Activated effector memory CD4-positive, alpha-beta T cell treated with Interleukin-2 at 50 U/mL for 16 hours (primary cell): ENCODE measurements around the gene RPL26.
"Not testable (repeated sequence)": the region's sequence is repeated elsewhere in the genome, so short reads cannot be mapped to it uniquely, and the experiment has no call there.

Experiments
- DNase-seq: peaks from one replicate; pipeline ENCODE4 v3.0.0-alpha.2; 2020

RPL26 gene

GRCh38 chr17:8362651-8363332 lies 20.2 kb downstream of the RPL26 start:
- DNase-seq = no peak

DNA sequence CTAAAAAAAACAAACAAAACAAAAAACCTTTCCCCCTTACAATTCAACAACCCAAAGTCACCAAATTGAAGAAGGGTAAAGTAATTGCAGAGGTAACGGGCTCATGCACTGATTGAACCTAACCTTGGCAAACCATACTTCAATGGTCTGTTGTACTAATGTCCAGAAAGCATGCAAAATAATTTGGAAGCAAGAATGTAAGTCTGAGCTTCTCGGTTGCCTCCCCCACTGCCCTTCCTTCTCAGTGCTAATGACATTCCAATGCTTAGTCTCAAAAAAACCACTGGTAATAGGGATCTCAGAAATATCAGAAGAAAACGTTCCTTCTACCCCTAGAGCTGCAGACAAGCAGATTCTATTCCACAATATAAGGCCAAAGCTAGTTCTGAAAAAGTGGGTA lies 22.2 kb downstream of the RPL26 start:
- DNase-seq = no peak

GRCh38 chr17:8360260-8360659 lies 22.7 kb downstream of the RPL26 start:
- no peak for DNase-seq

- no peak for DNase-seq
Measured at GRCh38 chr17:8359769-8360168, 23.2 kb downstream of the RPL26 start.

DNA sequence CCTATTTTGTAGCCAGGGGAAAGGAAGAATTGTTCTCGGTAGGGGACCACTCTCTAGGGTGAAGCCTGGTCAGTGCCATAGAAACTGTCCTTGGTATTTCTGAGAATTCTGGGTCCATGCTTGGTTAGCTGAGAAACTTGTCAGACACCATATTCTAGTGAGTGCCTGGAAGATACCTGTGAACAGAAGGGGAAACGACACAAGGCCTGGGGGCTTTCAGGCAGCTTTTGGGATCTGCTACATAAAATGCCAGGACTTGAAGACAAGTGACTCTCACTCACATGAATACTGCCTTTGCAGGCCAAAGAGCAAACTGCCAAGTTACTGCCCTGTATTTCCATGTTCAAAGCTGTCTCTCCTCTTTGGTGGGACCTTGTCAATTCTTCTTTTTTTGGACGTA lies 25.1 kb downstream of the RPL26 start:
- DNase-seq = no peak

GRCh38 chr17:8354236-8354635 lies 28.8 kb downstream of the RPL26 start:
- no peak for DNase-seq

DNA sequence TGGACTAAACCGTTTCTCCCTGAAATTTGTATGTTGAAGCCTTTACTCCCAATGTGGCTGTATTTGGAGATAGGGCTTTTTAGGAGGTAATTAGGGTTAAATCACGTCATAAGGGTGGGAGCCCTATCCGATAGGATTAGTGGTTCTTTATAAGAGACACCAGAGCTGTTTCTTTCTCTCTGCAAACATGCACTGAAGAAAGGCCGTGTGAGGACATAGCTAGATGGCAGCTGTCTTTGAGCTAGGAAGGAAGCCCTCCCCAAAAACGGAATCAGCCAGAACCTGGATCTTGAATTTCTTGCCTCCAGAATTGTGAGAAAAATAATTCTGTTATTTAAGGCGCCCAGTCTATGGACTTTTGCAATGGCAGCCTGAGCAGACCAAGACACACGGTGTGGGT lies 29.3 kb downstream of the RPL26 start:
- no peak for DNase-seq

- no peak for DNase-seq
Measured at GRCh38 chr17:8350339-8350738, 32.7 kb downstream of the RPL26 start.

DNA sequence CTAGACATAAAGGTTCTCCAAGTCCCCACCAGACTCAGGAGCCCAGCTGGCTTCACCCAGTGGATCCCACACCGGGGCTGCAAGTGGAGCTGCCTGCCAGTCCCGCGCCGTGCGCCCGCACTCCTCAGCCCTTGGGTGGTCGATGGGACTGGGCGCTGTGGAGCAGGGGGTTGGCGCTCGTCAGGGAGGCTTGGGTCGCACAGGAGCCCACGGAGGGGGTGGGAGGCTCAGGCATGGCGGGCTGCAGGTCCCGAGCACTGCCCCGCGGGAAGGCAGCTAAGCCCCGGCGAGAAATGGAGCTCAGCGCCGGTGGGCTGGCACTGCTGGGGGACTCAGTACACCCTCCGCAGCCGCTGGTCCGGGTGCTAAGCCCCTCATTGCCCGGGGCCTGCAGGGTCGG lies 36.0 kb downstream of the RPL26 start:
- DNase-seq = not testable (repeated sequence)

DNA sequence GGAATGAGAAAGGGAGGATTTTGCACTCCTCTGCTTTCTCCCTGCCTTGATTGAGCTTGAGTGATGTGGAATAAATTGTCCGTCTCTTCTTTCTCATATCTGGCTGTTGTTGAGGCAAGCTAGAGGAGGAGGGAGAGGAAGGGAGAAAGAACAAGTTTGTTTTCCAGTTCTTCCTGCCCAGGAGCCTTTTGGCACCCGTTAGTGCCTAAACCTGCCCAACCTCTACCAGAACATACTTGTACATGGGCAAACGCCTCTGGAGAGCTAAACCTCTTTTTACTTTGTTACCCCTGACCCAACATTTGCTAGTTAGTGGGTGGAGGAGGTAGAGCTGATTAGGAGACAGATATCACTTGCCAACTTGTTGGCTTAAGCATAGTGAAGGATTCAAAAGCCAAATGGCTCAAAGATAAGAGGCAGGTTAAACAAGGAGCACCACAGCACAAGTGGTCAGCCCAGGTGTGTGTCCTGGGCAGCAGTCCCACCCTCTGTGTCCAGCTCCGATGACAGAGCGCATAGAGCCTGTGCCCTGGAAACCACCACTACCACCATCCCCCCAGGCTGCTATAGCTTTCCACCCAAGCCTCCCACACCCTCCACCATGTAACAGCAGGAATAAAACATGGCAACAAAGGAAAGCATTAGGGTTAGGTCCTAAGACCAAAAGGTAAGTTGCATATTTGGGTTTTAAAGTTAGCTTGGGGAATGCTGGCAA lies 36.9 kb downstream of the RPL26 start:
- no peak for DNase-seq

DNA sequence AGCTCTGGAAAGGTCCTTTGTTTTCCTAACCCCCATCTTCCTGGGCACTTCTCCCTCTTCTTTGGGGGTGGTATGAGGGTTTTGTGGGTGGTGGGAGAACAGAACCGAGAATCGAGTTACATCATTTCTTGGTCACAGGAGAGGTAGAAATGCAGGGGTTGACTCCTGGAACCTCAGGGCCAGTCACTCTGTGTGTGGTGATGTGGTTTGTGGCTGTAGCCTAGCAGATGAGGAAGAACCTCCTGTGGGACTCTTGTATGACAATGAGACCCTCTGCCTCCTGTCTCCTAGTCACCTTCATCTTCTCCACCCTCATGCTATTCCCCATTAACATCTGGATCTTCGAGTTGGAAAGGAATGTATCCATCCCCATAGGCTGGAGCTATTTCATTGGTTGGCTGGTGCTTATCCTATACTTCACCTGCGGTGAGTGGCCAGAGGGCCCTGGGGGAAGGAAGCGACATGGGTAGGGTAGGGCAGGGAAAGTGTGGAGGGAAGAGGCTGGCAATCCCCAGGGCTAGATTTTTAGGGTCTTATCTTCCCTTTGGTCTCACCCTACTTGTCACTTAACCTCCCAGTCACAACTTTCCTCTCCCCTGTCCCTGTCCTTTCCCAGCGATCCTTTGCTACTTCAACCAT lies 37.8 kb downstream of the RPL26 start:
- DNase-seq = no peak

- DNase-seq = no peak
Measured at GRCh38 chr17:8341456-8341855, 41.5 kb downstream of the RPL26 start.

GRCh38 chr17:8339540-8339939 lies 43.5 kb downstream of the RPL26 start, which contains the start of gene ODF4:
TSS of gene ODF4 (plus strand) at chr17:8339840. CDS start at chr17:8340052, 212 bp downstream.
- DNase-seq = no peak

DNA sequence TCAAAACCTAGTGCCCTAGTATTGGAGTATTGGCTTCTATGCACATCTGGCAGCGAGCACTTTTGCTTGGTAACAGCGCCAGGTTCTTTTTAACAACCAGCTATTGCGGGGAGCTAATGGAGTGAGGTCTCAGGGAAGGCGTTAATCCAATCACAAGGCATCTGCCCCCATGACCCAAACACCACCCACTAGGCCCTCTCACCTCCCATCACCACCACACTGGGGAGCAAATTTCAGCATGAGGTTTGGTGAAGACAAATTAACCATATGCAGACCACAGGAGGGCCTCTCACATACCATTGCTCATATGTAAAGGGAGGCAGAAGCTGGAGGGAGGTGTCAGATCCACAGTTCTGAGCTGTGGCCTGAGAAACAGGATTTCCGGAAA lies 44.2 kb downstream of the RPL26 start:
- DNase-seq = no peak

DNA sequence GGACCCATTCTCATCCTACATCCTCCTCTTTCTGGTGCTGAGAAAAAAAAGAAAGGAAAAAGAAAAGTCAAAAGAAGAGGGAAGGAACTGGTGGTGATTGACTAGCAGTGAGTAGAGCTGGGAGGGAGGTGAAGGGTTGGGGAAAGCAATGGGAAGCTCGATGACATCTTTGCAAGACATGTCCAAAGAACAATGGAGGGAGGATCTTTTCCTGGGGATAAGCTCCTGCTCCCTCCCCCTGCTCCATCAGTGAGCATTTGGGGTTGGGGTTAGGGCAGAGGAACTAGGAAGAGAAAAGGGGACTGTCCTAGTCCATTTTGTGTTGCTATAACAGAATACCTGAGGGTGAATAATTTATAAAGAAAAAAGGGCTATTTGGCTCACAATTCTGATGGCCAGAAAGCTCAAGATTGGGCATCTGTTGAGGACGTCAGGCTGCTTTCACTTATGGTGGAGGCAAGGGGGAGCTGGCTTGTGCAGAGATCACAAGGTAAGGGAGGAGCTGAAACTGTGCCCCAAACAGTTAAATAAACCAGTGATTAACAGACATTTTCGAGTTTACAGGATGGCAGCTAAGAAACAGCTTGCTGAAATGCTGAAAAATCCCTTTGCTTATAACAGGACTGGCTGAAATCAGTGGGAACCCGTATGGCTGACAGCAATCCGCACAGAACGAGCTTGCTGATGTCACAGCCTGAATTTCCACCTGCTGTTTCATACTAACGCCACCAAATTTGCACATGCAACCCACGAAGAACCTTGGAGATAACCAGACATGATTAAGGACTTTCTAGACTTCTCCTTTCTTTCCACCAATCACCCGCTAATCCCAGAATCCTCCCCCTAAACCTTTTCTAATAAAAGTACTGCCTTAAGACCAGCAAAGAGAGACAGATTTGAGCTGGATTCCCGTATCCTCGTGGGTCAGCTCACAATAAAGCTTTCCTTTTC lies 44.9 kb downstream of the RPL26 start:
- DNase-seq = no peak

GRCh38 chr17:8333281-8333680 lies 49.7 kb downstream of the RPL26 start:
- DNase-seq = no peak

DNA sequence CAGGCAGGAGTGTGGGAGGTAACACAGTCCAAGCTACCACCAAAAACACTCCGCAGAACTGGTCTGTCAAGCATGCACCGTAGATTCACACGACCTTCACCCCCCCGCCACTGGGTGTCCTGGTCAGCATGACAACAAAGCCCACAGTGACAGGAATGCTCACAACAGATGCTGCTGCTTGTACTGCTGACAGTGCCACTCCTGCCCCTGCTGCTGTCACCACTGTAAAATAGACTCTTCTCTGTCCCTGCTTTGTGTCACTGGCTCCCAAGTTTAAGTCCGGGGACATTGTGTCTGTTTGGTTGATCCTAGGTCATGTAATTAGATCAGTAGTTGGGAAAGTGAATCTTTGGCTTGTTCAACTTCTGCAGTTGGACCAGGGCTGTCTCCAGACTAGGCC lies 50.3 kb downstream of the RPL26 start:
- DNase-seq = no peak

DNA sequence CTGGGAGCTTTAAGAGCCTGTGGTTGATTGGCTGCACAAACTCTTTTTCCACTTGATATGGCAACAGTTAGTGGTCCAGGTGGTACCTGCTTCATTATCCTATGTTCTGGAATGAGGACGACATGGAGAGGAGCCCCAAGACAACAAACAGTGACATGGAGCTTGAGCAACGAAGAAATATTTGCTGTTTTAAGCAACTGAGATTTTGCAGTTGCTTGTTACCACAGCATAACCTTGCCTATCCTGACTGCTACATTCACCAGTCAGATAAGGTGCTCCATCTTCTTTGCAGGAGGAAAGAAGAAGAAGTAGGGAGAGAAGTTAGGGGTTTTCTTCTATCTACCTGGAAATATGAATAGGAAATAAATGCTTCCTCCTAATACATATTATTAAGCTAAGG lies 50.9 kb downstream of the RPL26 start:
- no peak for DNase-seq
